Mesodermal cell (in vitro differentiated cells): Measurements from ENCODE around the gene LCN1.

Experiments
- H3K27ac ChIP-seq: 2 replicates; pipeline ENCODE4 v1.7.0; 2013; ENCODE audit warnings: mild to moderate bottlenecking, low read depth, low read length, moderate library complexity; ENCODE audit not compliant: severe bottlenecking
- H3K36me3 ChIP-seq: 2 replicates; pipeline ENCODE4 v1.7.1; 2013; ENCODE audit warnings: mild to moderate bottlenecking, low read length, moderate library complexity; ENCODE audit not compliant: control insufficient read depth, insufficient read depth
- H3K4me1 ChIP-seq: one replicate; pipeline ENCODE4 v1.7.1; 2013; ENCODE audit warnings: mild to moderate bottlenecking, low read length; ENCODE audit not compliant: insufficient read depth, control insufficient read depth, poor library complexity, severe bottlenecking
- H3K4me3 ChIP-seq: 2 replicates; pipeline ENCODE4 v1.7.0; 2013; ENCODE audit warnings: low read length, control low read depth, mild to moderate bottlenecking; ENCODE audit not compliant: insufficient read depth, poor library complexity, severe bottlenecking; ENCODE audit errors: extremely low read depth
- H3K9me3 ChIP-seq: 2 replicates; pipeline ENCODE4 v1.7.1; 2013; ENCODE audit warnings: mild to moderate bottlenecking, low read length, moderate library complexity; ENCODE audit not compliant: control insufficient read depth
- WGBS, 2 experiments: methylation state at CpG; one replicate each; pipeline ENCODE4 v1.1.5; 2013; ENCODE audit warnings: missing lambda C conversion rate in 2 of 2; ENCODE audit not compliant: insufficient coverage in 2 of 2; 5-methylcytosine and 5-hydroxymethylcytosine counted together

LCN1 gene

DNA sequence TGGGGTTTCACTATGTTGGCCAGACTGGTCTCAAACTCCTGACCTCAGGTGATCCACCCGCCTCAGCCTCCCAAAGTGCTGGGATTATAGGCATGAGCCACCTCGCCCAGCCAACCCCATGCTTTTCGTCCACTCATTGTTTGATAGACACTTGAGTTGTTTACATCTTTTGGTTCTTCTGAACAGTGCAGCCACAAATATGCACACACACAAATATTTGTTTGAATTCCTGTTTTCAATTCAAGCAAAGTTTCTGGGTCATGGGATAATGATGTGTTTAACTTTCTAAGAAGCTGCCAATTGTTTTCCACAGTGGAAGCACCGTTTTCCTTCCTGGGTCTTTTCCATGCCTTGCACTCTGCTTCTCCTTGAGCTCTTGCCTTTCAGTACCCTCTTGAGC, 33.5 kb downstream of the LCN1 start:
- Histone ChIP-seq H3K4me3 (no peak overlapping the region), H3K4me1 (peaks cover 4% of the 10 kb centered on the region), H3K27ac (no peak overlapping the region), H3K9me3 (no peaks in the 10 kb centered on the region), H3K36me3 (no peaks in the 10 kb centered on the region)
- WGBS, 2 experiments, result 86 to 91% methylated on average over 4 of the region's 4 CpGs

DNA sequence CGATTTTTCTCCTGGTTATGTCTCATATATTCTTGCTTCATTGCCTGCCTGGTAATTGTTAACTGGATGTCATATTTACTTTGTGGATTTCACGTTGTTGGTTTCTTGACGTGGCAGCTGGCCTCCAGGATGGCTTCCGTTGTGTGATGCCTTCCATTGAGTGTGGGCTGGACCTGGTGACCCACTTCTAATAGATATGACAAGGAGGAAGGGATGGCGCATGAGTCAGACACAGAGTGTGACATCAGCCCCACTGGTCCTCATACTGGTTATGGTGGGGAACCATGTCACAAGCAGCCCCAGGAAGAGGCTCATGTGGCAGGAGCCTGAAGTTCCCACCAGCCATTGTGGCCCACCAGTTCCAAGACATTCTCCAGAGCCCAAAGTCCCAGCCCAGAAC, 34.0 kb downstream of the LCN1 start:
- no peak overlapping the region for H3K27ac ChIP-seq
- H3K9me3 ChIP-seq, result no peaks in the 10 kb centered on the region
- H3K4me3 ChIP-seq, result no peak overlapping the region
- peaks cover 5% of the 10 kb centered on the region for H3K4me1 ChIP-seq
- no peaks in the 10 kb centered on the region for H3K36me3 ChIP-seq
- WGBS, 2 experiments, result 80 to 100% methylated on average over 2 to 4 of the region's 5 CpGs

DNA sequence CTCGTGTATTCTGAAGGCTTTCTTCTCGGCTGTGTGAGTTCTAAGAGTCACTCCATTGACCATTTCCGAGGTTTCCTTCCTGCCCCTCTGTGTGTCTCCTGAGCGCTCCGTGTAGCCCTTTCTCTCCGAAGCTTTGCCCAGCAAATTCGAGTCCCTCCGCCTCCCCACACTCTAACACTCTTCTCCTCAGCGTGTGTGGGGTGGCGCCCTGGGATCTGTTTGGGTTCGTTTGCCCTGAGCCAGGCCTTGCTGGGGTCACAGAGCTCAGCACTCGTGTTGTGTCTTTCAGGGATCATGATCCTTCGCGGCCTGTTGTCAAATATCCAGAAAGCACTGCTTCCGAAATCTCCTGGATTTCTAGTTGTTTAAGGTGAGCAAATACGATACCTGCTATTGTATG, 34.7 kb downstream of the LCN1 start:
- Histone ChIP-seq H3K4me3 (no peak overlapping the region), H3K9me3 (no peaks in the 10 kb centered on the region), H3K27ac (no peak overlapping the region), H3K4me1 (peaks cover 5% of the 10 kb centered on the region), H3K36me3 (no peaks in the 10 kb centered on the region)
- WGBS, 2 experiments, result 77 to 93% methylated on average over 14 of the region's 16 CpGs

DNA sequence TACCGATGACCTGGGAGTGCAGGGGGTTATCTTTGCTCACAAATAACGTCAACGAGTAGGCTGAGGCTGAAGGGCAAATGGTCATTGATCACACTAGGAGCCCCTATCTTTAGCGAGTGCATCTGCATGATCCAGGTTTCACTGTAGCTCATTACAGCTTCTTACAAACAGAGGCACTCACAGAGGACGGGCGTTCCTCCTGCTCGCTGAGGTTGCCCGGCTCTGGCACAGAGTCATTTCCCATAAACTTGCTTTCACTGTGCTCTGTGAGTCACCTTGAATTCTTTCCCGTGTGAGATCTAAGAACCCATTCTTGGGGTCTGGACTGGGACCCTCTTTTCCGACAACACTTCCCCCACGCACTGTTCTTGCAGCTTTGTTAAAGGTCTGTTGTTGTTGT, 38.4 kb downstream of the LCN1 start:
- Histone ChIP-seq H3K27ac (no peak overlapping the region), H3K4me1 (peaks cover 5% of the 10 kb centered on the region), H3K36me3 (no peaks in the 10 kb centered on the region), H3K4me3 (no peak overlapping the region), H3K9me3 (no peaks in the 10 kb centered on the region)
- 84 to 89% methylated on average over 9 of the region's 11 CpGs for WGBS, 2 experiments

DNA sequence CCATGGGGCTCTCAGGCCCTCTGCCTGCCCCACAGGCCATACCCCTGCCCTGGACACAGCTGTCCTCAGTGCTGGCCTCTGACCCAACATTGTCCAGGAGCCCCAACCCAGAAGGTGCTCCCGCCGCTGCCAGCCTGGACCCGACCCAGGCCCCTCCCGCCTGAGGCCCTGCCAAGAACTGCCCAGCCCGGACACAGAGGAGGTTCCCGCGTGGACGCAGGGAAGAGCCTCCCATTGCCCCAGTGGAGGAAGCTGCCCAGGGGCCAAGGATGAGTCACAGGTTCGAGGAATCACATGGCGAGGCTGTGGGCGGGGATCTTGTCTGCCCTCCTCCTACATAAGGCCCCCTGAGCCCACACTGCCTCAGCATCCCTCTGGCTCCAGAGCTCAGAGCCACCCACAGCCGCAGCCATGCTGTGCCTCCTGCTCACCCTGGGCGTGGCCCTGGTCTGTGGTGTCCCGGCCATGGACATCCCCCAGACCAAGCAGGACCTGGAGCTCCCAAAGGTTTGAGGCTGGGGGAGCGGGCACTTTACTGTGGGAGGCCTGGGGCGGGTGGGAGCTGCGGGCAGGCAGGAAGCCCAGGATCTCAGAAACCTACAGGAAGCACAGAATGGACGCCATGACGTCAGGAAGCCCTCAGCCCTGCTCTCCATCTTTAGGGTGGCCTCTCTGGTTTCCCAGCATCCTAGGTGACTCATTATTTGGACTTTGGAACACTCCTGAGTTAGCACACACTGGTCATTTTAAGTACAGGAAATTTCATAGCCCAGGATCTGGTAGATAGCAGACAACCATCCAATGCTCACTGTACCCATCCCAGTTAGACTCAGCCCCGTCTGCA, 40.4 kb downstream of the LCN1 start, which contains the start of gene PAEP:
PAEP (plus strand) TSS at position 366 of the 844 bp plus-strand sequence.
- no peaks in the 10 kb centered on the region for H3K9me3 ChIP-seq
- no peak within 1 kb of the TSS for H3K4me3 ChIP-seq
- no peak within 1 kb of the TSS for H3K27ac ChIP-seq
- H3K4me1 ChIP-seq, result peaks cover 5% of the 10 kb centered on the region
- 87 to 92% methylated on average over 17 to 19 of the region's 20 CpGs for WGBS, 2 experiments
- no peaks in the 10 kb centered on the region for H3K36me3 ChIP-seq

DNA sequence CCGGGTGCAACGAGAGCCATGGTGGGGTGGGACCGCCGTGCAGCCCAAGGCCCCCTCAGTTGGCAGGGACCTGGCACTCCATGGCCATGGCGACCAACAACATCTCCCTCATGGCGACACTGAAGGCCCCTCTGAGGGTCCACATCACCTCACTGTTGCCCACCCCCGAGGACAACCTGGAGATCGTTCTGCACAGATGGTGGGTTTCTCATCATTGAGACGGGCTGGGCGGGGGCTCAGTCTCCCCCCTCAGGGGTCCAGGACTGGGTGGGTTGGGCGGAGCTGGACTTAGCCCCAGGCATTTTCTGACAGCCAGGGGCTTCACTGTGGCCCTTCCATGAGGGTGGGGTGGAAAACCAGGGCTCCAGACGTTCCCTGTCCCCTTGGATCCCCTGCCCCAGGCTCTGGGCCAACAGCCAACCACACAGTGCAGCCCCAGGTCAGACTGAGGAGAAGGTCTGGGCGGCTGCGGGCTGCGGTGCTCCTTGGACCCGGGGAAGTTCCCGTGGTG, 41.0 kb downstream of the LCN1 start:
- no peaks in the 10 kb centered on the region for H3K36me3 ChIP-seq
- H3K4me1 ChIP-seq, result peaks cover 5% of the 10 kb centered on the region
- 92 to 93% methylated on average over 11 to 15 of the region's 17 CpGs for WGBS, 2 experiments
- H3K4me3 ChIP-seq, result no peak overlapping the region
- no peaks in the 10 kb centered on the region for H3K9me3 ChIP-seq
- no peak overlapping the region for H3K27ac ChIP-seq

DNA sequence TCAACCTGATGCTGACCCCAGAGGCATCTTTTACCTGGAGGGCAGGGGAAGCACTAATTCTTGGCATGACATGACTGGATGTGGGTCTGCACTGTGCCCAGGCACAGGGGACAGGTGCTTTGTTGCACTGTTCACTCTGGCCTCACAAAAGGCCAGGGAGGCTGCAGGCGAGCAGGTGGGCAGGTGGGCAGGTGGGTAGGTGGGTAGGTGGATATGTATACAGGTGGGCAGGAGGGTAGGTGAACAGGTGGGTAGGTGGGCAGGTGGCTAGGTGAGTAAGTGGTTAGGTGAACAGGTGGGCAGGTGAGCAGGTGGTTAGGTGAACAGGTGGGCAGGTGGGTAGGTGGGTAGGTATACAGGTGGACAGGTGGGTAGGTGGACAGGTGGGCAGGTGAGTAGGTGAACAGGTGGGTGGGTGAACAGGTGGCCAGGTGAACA, 41.8 kb downstream of the LCN1 start:
- H3K4me3 ChIP-seq, result no peak overlapping the region
- 57% methylated on average over 1 of the region's 1 CpG; no CpG with 5 or more reads in 1 of the 2 experiments for WGBS, 2 experiments

DNA sequence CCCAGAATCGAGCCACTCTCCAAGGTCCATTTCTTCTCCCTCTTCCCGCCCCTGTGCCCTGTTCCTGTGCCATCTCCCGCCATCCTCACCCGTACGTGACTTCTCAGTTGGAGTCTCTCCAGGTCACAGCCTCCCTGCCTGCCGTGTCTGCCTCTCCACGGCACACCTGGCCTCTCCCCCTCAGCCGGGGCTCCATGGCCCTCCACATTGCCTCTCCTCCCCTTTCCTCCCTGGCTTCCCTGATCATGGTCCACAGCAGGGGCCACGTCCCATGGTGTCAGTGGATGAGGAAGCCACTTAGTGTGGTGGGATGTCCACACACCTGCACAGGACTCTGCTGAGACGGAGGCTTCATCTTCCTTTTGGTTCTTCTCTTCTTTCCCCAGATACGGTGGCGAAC, 42.6 kb downstream of the LCN1 start:
- Histone ChIP-seq H3K4me3 (no peak overlapping the region), H3K27ac (no peak overlapping the region), H3K4me1 (peaks cover 5% of the 10 kb centered on the region), H3K9me3 (peaks cover 2% of the 10 kb centered on the region), H3K36me3 (no peaks in the 10 kb centered on the region)
- 88 to 91% methylated on average over 8 to 9 of the region's 12 CpGs for WGBS, 2 experiments

More for the DNA sequence above, 41.8 kb downstream of the LCN1 start:
- no peak overlapping the region for H3K27ac ChIP-seq
- H3K9me3 ChIP-seq, result no peaks in the 10 kb centered on the region
- H3K4me1 ChIP-seq, result peaks cover 5% of the 10 kb centered on the region
- no peaks in the 10 kb centered on the region for H3K36me3 ChIP-seq

DNA sequence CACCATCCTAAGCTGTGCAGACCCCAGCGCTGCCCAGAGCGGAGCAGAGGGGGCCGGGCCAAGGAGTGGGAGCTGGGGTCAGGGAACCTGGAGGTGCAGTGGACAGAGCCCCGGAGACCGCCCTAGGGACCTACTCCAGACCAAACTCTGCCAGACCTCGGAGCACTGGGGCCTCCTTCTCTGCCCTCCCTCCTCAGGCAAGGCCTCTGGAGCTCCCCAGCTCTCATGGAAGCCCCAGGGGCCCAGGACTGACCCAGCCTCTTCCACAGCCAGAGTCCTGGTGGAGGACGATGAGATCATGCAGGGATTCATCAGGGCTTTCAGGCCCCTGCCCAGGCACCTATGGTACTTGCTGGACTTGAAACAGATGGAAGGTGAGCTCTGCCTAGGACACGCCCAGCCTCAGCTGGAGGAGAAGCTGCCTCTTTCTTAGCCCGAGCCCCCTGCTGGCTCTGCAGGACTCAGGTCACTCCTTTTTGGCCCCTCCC, 43.9 kb downstream of the LCN1 start:
- 85 to 97% methylated on average over 4 to 9 of the region's 9 CpGs for whole genome bisulfite sequencing, 2 experiments
- no peaks in the 10 kb centered on the region for H3K4me1 ChIP-seq
- H3K4me3 ChIP-seq, result no peak overlapping the region
- no peak overlapping the region for H3K27ac ChIP-seq
- H3K36me3 ChIP-seq, result no peaks in the 10 kb centered on the region
- peaks cover 9% of the 10 kb centered on the region for H3K9me3 ChIP-seq

DNA sequence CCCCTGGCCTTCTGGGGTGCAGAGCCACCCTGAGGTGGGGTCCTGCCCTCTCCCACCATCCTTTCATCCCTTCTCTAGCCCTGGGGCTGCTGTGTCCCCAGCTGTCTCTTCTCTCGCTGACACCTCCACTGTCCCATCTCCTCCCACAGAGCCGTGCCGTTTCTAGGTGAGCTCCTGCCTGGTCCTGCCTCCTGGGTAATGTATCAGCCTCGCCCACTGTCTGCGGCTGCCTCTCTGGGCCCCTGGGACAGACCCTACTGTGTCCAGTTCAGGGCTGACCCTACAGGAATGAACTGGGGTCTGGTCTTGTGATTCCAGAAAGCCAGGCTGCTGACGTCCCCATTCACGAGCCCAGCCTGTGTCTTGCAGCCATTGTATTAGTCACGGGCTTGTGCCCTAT, 44.4 kb downstream of the LCN1 start:
- H3K27ac ChIP-seq, result no peak overlapping the region

DNA sequence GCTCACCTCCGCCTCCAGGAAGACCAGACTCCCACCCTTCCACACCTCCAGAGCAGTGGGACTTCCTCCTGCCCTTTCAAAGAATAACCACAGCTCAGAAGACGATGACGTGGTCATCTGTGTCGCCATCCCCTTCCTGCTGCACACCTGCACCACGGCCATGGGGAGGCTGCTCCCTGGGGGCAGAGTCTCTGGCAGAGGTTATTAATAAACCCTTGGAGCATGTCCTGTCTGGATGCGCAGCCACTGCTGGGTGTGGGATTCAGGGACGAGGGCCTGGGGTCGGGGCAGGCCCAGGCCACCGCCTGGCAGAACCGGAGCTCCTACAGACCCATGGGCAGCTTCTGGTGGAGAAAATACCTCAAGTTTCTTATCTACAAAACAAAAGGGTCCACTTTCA, 45.3 kb downstream of the LCN1 start:
- Histone ChIP-seq H3K27ac (no peak overlapping the region), H3K9me3 (peaks cover 9% of the 10 kb centered on the region)
- WGBS, 2 experiments, result 88 to 99% methylated on average over 8 to 10 of the region's 10 CpGs

More for the DNA sequence above, 44.4 kb downstream of the LCN1 start:
- H3K4me1 ChIP-seq, result no peaks in the 10 kb centered on the region
- no peaks in the 10 kb centered on the region for H3K36me3 ChIP-seq
- WGBS, 2 experiments, result 90 to 94% methylated on average over 5 to 7 of the region's 8 CpGs
- no peak overlapping the region for H3K4me3 ChIP-seq
- H3K9me3 ChIP-seq, result peaks cover 9% of the 10 kb centered on the region

More for the DNA sequence above, 45.3 kb downstream of the LCN1 start:
- no peaks in the 10 kb centered on the region for H3K36me3 ChIP-seq
- H3K4me1 ChIP-seq, result no peaks in the 10 kb centered on the region
- no peak overlapping the region for H3K4me3 ChIP-seq
